ENCODE results near the gene RNASE1. TPM values are rescaled to one million over a fixed set of nuclear protein-coding genes. Genes with fewer than 3 reads are reported as not detected.

The RNASE1 gene
- total and polyA plus RNA-seq, 5 experiments from 2014 or later = 5.6 to 10.3 TPM; not detected in 3

DNA sequence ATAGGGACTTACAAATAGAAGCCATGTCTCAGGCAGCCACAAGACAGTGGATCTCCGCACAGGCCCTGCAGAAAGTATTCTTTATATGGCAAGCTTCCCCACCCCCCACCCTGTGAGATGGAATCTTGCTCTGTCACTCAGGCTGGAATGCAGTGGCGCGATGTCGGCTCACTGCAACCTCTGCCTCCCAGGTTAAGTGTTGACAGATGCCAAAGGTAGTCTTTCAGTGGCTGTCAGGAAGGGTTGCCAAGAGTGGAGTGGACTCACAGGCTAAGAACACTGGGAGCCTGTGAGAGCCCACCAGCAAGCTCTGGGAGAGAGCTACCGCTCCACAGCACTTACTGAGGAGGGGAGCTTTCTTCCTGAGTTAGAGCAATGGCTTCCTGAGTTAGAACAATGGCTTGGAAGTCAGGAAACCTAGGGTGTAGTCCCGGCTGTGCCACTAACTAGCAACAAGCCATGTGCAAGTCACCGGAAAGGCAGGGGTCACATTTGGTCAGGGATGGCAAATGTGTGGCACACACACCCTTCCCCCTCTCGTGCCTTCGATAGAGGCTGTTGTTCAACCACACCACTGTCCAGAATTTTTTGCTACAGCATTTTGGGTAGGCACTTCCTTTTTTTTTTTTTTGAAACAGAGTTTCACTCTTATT lies 2.6 kb downstream of the RNASE1 start:
- Mint-ChIP-seq H3K4me3 (no peak overlapping the region), H3K27ac (peak overlapping the region in 1 of 10 donors; percentile 53), H3K27me3 (peaks cover 0 to 12% (median 6%) of the 10 kb centered on the region in 5 donors), H3K4me1 (peaks cover 0 to 30% (median 5%) of the 10 kb centered on the region in 4 donors), H3K9me3 (no peaks in the 10 kb centered on the region), H3K36me3 (no peaks in the 10 kb centered on the region)
- DNase-seq (no peak), ATAC-seq (no peak)
- POLR2A ChIA-PET = no interaction called here

DNA sequence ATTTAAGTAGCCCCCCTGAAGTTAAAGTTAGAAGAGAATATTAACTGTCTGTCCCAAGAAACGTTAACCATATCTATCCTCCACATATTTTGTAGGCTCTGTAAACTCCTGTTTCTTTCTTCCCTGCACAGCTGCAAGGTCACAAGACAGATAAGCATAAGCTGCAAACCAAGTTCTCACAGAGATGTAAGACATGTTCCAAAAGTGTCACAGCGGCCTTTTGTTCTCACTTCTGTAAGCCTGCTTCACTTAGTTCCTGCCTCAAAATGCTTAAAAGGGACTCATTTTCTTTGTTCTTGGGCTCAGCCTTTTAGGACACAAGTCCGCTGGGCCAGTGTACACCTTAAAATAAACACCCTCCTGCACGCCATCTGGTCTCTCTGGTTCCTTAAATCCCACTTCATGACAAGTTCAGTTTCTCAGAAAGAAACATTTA lies 3.2 kb downstream of the RNASE1 start:
- no peak overlapping the region for H3K4me3 Mint-ChIP-seq

DNA sequence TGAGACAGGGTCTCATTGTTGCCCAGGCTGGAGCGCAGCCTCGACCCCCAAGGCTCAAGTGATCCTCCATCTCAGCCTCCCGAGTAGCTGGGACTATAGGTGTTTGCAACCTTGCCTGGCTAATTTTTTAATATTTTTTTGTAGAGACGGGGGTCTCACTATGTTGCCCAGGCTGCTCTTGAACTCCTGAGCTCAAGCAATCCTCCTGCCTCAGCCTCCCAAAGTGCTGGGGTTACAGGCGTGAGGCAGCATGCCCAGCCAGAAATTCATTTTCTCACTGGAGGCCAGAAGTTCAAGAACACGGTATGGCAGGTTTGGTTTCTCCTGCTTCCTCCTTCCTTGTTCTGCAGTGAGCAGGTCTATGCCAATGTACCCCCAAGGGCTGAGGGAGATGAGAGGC lies 3.7 kb downstream of the RNASE1 start:
- H3K9me3 Mint-ChIP-seq = no peaks in the 10 kb centered on the region

More for the DNA sequence above, 3.2 kb downstream of the RNASE1 start:
- Mint-ChIP-seq H3K9me3 (no peaks in the 10 kb centered on the region), H3K27me3 (peaks cover 0 to 12% (median 6%) of the 10 kb centered on the region in 5 donors), H3K27ac (no peak overlapping the region), H3K36me3 (no peaks in the 10 kb centered on the region), H3K4me1 (peaks cover 0 to 30% (median 5%) of the 10 kb centered on the region in 4 donors)
- POLR2A ChIA-PET = no interaction called here
- DNase-seq (no peak), ATAC-seq (no peak)

GRCh38 chr14:20798318-20798717 lies 4.3 kb downstream of the RNASE1 start:
- Mint-ChIP-seq H3K9me3 (no peaks in the 10 kb centered on the region), H3K4me3 (no peak overlapping the region), H3K36me3 (no peaks in the 10 kb centered on the region), H3K27me3 (peaks cover 0 to 12% (median 6%) of the 10 kb centered on the region in 5 donors), H3K4me1 (peaks cover 0 to 30% (median 5%) of the 10 kb centered on the region in 4 donors), H3K27ac (no peak overlapping the region)
- POLR2A ChIA-PET = interaction anchor here (0.6 kb wide), 1 partner anchor 179 kb away, joined by 3 read pairs; no protein-coding TSS in a partner anchor
- no peak for DNase-seq
- no peak for ATAC-seq

More for the DNA sequence above, 3.7 kb downstream of the RNASE1 start:
- no peak overlapping the region for H3K4me3 Mint-ChIP-seq
- H3K27me3 Mint-ChIP-seq = peaks cover 0 to 12% (median 6%) of the 10 kb centered on the region in 5 donors
- POLR2A ChIA-PET = no interaction called here
- ATAC-seq (no peak), DNase-seq (no peak)
- peaks cover 0 to 30% (median 5%) of the 10 kb centered on the region in 4 donors for H3K4me1 Mint-ChIP-seq
- no peak overlapping the region for H3K27ac Mint-ChIP-seq
- H3K36me3 Mint-ChIP-seq = no peaks in the 10 kb centered on the region

DNA sequence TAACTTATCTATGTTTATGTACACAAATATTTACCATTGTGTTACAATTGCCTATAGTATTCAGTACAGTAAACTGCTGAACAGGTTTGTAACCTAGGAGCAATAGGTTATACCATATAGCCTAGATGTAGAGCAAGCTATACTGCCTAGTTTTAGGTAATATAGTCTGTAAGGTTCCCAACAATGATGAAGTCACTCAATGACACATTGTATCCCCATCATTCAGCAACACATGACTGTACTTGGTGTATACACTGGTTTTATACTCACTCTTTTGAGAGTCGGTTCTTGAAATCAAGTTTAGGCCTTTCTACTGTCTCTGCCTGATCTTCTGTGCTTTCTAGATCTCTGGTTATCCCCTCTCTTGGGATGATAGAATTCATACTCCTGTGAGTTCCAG lies 5.5 kb downstream of the RNASE1 start:
- Mint-ChIP-seq H3K4me1 (peaks cover 0 to 30% (median 5%) of the 10 kb centered on the region in 4 donors), H3K27ac (no peak overlapping the region), H3K36me3 (no peaks in the 10 kb centered on the region), H3K9me3 (no peaks in the 10 kb centered on the region), H3K27me3 (peaks cover 0 to 6% (median 3%) of the 10 kb centered on the region in 5 donors), H3K4me3 (no peak overlapping the region)
- no peak for ATAC-seq
- POLR2A ChIA-PET = no interaction called here
- DNase-seq = no peak

- DNase-seq = no peak
- no peaks in the 10 kb centered on the region for H3K9me3 Mint-ChIP-seq
- H3K36me3 Mint-ChIP-seq = no peaks in the 10 kb centered on the region
- H3K4me3 Mint-ChIP-seq = no peak overlapping the region
- peaks cover 0 to 2% (median 0%) of the 10 kb centered on the region in 5 donors for H3K27me3 Mint-ChIP-seq
- no peak overlapping the region for H3K27ac Mint-ChIP-seq
- H3K4me1 Mint-ChIP-seq = peaks cover 2 to 27% (median 5%) of the 10 kb centered on the region in 4 donors
- POLR2A ChIA-PET = no interaction called here
- no peak for ATAC-seq
Observed at GRCh38 chr14:20794644-20795369, 7.8 kb downstream of the RNASE1 start.

GRCh38 chr14:20792556-20792955 lies 10.1 kb downstream of the RNASE1 start:
- Mint-ChIP-seq H3K4me3 (no peak overlapping the region), H3K9me3 (no peaks in the 10 kb centered on the region), H3K27ac (no peak overlapping the region), H3K36me3 (no peaks in the 10 kb centered on the region), H3K27me3 (no peaks in the 10 kb centered on the region), H3K4me1 (peaks cover 0 to 12% (median 1%) of the 10 kb centered on the region in 4 donors)
- no peak for DNase-seq
- POLR2A ChIA-PET = no interaction called here
- no peak for ATAC-seq

DNA sequence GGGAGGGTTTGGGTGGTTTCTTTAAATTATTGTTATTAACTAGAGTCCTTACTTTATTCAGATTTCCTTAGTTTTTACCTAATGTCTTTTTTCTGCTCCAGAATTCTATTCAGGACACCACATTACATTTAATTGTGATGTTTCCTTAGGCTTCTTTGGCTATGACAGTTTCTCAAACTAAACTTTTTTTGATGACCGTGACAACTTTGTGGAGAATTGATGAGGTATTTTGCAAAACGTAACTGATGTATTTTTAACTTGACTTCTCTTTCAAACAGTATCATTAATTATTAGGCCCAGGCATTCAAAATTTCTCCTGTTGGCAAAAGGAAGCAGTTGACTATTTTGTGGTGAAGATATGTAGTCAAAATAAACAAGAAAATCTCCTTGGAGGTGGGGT lies 11.0 kb downstream of the RNASE1 start:
- peak overlapping the region in 1 of 10 donors; percentile 20 for H3K27ac Mint-ChIP-seq
- no peak for DNase-seq
- H3K27me3 Mint-ChIP-seq = no peaks in the 10 kb centered on the region
- no peaks in the 10 kb centered on the region for H3K36me3 Mint-ChIP-seq
- POLR2A ChIA-PET = no interaction called here
- H3K4me3 Mint-ChIP-seq = no peak overlapping the region
- ATAC-seq = no peak
- peaks cover 0 to 14% (median 1%) of the 10 kb centered on the region in 4 donors for H3K4me1 Mint-ChIP-seq
- H3K9me3 Mint-ChIP-seq = no peaks in the 10 kb centered on the region

DNA sequence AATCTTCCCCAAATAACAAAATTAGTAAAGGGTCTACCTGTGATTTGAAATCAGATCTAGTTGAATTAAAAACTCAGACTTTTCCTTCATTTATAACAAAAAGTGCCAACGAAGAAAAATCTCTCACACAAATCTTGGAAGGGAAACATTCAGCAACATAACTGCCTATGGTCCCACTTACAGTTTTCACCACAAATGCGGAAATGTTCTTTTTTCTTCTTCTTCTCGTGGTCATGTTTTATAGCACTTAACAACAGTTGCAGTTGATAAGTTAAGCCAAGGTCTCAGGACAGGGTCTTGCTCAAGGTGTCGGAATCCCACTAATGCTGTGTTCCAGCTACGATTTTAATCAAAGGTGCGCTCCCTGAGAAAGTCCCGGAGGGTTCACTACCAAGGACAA lies 11.5 kb downstream of the RNASE1 start:
- DNase-seq = no peak
- no peak overlapping the region for H3K4me3 Mint-ChIP-seq
- H3K27me3 Mint-ChIP-seq = no peaks in the 10 kb centered on the region
- POLR2A ChIA-PET = no interaction called here
- no peaks in the 10 kb centered on the region for H3K9me3 Mint-ChIP-seq
- peaks cover 0 to 15% (median 1%) of the 10 kb centered on the region in 4 donors for H3K4me1 Mint-ChIP-seq
- no peak for ATAC-seq
- H3K27ac Mint-ChIP-seq = peak overlapping the region in 1 of 10 donors; percentile 20
- H3K36me3 Mint-ChIP-seq = no peaks in the 10 kb centered on the region

DNA sequence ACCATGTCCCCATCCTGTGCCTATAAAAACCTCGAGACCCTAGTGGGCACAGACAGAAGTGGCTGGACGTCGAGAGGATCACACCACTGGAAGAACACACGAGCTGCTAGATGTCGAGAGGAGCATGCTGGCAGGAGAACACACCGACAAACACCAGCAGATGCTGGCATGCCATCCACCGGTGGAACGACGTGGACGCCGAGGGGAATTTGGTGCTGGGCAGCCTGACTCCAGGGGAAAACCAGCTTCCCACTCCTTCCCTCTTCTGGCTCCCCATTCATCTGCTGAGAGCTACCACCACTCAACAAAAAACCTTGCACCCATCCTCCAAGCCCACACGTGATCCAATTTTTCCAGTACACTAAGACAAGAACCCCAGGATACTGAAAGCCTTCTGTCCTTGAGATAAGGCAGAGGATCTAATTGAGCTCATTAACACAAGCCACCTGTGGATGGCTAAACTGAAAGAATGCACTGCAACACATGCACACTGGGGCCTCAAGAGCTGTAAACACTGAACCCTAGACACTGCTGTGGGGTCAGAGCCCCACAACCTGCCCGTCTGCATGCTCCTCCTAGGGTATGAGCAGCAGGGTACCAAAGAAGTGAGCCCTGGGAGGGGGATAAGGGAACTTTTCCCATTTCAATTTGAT lies 12.1 kb downstream of the RNASE1 start:
- no peaks in the 10 kb centered on the region for H3K9me3 Mint-ChIP-seq
- H3K36me3 Mint-ChIP-seq = no peaks in the 10 kb centered on the region
- H3K27me3 Mint-ChIP-seq = no peaks in the 10 kb centered on the region
- DNase-seq (no peak), ATAC-seq (no peak)
- peaks cover 1 to 17% (median 2%) of the 10 kb centered on the region in 4 donors for H3K4me1 Mint-ChIP-seq
- POLR2A ChIA-PET = no interaction called here
- no peak overlapping the region for H3K4me3 Mint-ChIP-seq
- no peak overlapping the region for H3K27ac Mint-ChIP-seq

- Mint-ChIP-seq H3K9me3 (no peaks in the 10 kb centered on the region), H3K27me3 (no peaks in the 10 kb centered on the region), H3K4me3 (no peak overlapping the region), H3K36me3 (no peaks in the 10 kb centered on the region), H3K27ac (no peak overlapping the region), H3K4me1 (peaks cover 3 to 24% (median 5%) of the 10 kb centered on the region in 4 donors)
- ATAC-seq = no peak
- no peak for DNase-seq
- POLR2A ChIA-PET = no interaction called here
Observed at GRCh38 chr14:20789230-20789813, 13.3 kb downstream of the RNASE1 start.

DNA sequence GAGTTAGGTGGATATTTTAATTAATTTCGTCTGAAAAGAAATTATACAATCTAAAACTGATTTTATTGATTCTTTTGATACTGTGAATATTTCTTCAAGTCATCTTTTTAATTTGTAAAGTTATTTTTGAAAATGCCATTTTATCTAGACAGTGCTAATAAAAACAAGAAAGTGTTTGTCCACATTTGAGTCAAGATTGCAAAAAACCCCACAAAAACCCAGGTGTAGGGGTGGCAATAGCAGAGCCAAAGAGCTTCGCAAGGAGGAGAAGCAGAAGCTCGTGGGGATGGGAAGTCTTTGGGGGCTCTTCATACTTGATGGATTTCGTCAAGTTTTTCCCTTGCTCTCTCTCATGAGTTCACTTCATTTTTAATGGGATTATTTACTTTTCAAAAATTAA lies 15.6 kb downstream of the RNASE1 start:
- H3K4me3 Mint-ChIP-seq = no peak overlapping the region
- H3K4me1 Mint-ChIP-seq = peaks cover 6 to 46% (median 15%) of the 10 kb centered on the region in 4 donors
- H3K36me3 Mint-ChIP-seq = no peaks in the 10 kb centered on the region
- POLR2A ChIA-PET = interaction anchor here (0.6 kb wide), 1 partner anchor 650 kb away, joined by 3 read pairs; no protein-coding TSS in a partner anchor
- H3K27me3 Mint-ChIP-seq = no peaks in the 10 kb centered on the region
- DNase-seq (no peak), ATAC-seq (no peak)
- H3K9me3 Mint-ChIP-seq = no peaks in the 10 kb centered on the region
- H3K27ac Mint-ChIP-seq = peak overlapping the region in 1 of 10 donors; percentile 53
